OCI-LY1 (cell line): Measurements from ENCODE around the gene ADARB2.

Source experiments
- H2AFZ ChIP-seq: fragments of 200-600 bp; sonication (generic), shearing (Covaris generic); 2 replicates; pipeline ENCODE4 v1.6.0; 2014; ENCODE audit warnings: antibody characterized with exemption, mild to moderate bottlenecking, low read length
- H3F3A ChIP-seq: fragments of 200-600 bp; sonication (generic), shearing (Covaris generic); 2 replicates; pipeline ENCODE4 v1.6.0; 2014; ENCODE audit warnings: mild to moderate bottlenecking, antibody characterized with exemption, low read length, moderate library complexity; ENCODE audit not compliant: insufficient read depth
- H3K27ac ChIP-seq: fragments of 200-600 bp; sonication (generic); 2 replicates; pipeline ENCODE4 v1.5.1; 2014; ENCODE audit warnings: low read length, mixed run types, mild to moderate bottlenecking, low read depth; ENCODE audit not compliant: poor library complexity, severe bottlenecking
- H3K27me3 ChIP-seq: fragments of 200-600 bp; sonication (generic); 2 replicates; pipeline ENCODE4 v1.6.0; 2014; ENCODE audit warnings: antibody characterized with exemption, mild to moderate bottlenecking, low read length, moderate library complexity; ENCODE audit not compliant: insufficient read depth
- H3K36me3 ChIP-seq: fragments of 200-600 bp; sonication (generic); 2 replicates; pipeline ENCODE4 v1.6.1; 2014; ENCODE audit warnings: mild to moderate bottlenecking, antibody characterized with exemption, low read length, moderate library complexity, mixed read lengths; ENCODE audit not compliant: insufficient read depth
- H3K4me1 ChIP-seq: fragments of 200-600 bp; sonication (generic); 2 replicates; pipeline ENCODE4 v1.5.1; 2014; ENCODE audit warnings: mild to moderate bottlenecking, low read length, moderate library complexity; ENCODE audit not compliant: insufficient read depth, severe bottlenecking
- H3K4me2 ChIP-seq: fragments of 200-600 bp; sonication (generic), shearing (Covaris generic); 2 replicates; pipeline ENCODE4 v1.6.1; 2014; ENCODE audit warnings: low read length
- H3K4me3 ChIP-seq: fragments of 200-600 bp; sonication (generic); 2 replicates; pipeline ENCODE4 v1.5.1; 2014; ENCODE audit warnings: low read length, low read depth, mild to moderate bottlenecking, mixed read lengths; ENCODE audit not compliant: poor library complexity, severe bottlenecking
- H3K79me2 ChIP-seq: fragments of 200-600 bp; shearing (Covaris generic); 2 replicates; pipeline ENCODE4 v1.6.1; 2016; ENCODE audit warnings: mixed run types, low read length, mixed read lengths; ENCODE audit not compliant: insufficient read depth
- H3K9ac ChIP-seq: fragments of 200-600 bp; sonication (generic), shearing (Covaris generic); 2 replicates; pipeline ENCODE4 v1.6.1; 2014; ENCODE audit warnings: mild to moderate bottlenecking, low read length, mixed read lengths
- H3K9me2 ChIP-seq: fragments of 200-600 bp; sonication (generic), shearing (Covaris generic); 2 replicates; pipeline ENCODE4 v1.6.1; 2014; ENCODE audit warnings: low read depth, mild to moderate bottlenecking, low read length, mixed read lengths
- H3K9me3 ChIP-seq: fragments of 200-600 bp; shearing (Covaris generic); 2 replicates; pipeline ENCODE4 v1.6.1; 2014; ENCODE audit warnings: low read length, mixed read lengths
- H4K20me1 ChIP-seq: fragments of 200-600 bp; sonication (generic), shearing (Covaris generic); 2 replicates; pipeline ENCODE4 v1.6.0; 2016; ENCODE audit warnings: mild to moderate bottlenecking, low read length; ENCODE audit not compliant: insufficient read depth
- EZH2 ChIP-seq: fragments of 200-600 bp; sonication (generic), shearing (Covaris generic); IDR thresholded peaks from 2 replicates; pipeline ENCODE4 v1.8.0; 2017; ENCODE audit warnings: borderline replicate concordance, mixed run types, mild to moderate bottlenecking, antibody characterized with exemption, low read length, moderate library complexity, mixed read lengths
- TF ChIP-seq, protein P1 (sequence below): fragments of 200-600 bp; sonication (generic), shearing (Covaris generic); IDR thresholded peaks from 2 replicates; pipeline ENCODE4 v1.5.1; 2017; ENCODE audit warnings: mild to moderate bottlenecking, antibody characterized with exemption, low read length, moderate library complexity, mixed read lengths

Gene ADARB2

DNA sequence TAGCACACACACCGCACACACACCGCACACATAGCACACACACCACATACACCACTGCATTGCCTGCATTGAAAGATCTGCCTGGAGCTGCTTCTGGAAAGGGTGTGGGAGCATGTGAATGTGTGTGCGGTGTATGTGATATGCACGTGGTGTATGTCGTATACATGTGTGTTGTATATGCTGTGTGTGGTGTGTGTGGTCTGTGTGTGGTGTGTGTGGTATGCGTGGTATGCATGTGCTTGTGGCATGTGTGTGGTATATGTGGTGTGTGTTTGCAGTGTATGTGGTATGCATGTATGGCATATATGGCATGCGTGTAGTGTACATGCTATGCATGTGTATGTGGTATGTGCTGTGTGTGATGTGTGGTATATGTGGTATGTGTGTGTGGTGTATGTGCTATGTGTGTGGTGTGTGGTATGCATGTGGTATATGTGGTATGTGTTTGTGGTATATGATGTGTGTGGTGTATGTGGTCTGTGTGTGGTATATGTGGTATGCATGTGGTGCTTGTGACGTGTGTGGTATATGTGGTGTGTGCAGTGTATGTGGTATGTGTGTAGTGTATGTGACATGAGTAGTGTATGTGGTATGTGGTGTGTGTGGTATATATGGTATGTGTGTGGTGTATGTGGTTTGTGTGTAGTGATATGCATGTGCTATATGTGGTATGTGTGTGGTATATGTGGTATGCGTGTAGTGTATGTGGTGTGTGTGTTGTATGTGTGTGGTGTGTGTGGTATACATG is 505.0 kb downstream of the ADARB2 start:
- H3K4me3 ChIP-seq: no peak overlapping the region
- TF ChIP-seq, protein P1, sequence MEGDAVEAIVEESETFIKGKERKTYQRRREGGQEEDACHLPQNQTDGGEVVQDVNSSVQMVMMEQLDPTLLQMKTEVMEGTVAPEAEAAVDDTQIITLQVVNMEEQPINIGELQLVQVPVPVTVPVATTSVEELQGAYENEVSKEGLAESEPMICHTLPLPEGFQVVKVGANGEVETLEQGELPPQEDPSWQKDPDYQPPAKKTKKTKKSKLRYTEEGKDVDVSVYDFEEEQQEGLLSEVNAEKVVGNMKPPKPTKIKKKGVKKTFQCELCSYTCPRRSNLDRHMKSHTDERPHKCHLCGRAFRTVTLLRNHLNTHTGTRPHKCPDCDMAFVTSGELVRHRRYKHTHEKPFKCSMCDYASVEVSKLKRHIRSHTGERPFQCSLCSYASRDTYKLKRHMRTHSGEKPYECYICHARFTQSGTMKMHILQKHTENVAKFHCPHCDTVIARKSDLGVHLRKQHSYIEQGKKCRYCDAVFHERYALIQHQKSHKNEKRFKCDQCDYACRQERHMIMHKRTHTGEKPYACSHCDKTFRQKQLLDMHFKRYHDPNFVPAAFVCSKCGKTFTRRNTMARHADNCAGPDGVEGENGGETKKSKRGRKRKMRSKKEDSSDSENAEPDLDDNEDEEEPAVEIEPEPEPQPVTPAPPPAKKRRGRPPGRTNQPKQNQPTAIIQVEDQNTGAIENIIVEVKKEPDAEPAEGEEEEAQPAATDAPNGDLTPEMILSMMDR: no peak
- no peak for TF ChIP-seq EZH2
- no peaks in the 10 kb centered on the region for H3K9me2 ChIP-seq
- H3K9ac ChIP-seq: no peak overlapping the region
- no peaks in the 10 kb centered on the region for H3K27me3 ChIP-seq
- no peaks in the 10 kb centered on the region for H3K9me3 ChIP-seq
- H3K79me2 ChIP-seq: no peaks in the 10 kb centered on the region
- no peak overlapping the region for H3K27ac ChIP-seq
- H4K20me1 ChIP-seq: no peaks in the 10 kb centered on the region
- H3K36me3 ChIP-seq: no peaks in the 10 kb centered on the region
- no peak overlapping the region for H3K4me2 ChIP-seq
- H2AFZ ChIP-seq: no peak overlapping the region
- H3K4me1 ChIP-seq: no peaks in the 10 kb centered on the region
- H3F3A ChIP-seq: no peaks in the 10 kb centered on the region

DNA sequence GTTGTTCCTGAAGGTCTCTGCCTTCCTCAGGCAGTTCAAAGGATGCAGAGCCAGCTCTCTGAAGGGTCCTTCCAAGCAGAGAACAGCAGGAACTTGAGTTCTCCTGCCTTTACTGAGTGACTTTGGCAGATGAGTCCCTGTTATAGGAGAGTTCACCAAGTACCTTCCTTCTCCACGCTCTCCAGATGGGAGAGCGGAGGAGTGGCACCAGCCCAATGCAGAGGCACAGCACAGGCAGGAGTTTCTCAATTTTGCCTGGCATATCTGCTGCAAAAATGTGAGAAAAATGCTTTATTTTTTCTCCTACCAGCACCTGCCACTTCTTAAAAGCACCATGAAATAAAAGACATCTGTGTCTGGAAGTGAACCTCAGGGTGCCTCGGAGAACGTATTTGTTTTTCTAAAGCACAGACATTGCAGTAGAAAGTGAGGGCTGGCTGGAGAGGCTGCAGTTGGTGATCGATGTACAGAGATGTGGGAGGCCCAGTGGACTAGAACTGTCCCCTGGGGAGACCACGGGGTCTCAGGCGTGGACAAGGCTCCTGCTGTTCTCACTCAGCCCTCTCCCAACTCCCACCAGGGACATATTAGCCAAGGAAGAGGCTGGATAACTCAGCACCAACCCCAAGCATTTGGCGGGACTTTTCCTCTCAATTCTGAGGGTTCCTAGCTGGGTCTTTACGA is 506.6 kb downstream of the ADARB2 start:
- H2AFZ ChIP-seq: no peak overlapping the region
- no peaks in the 10 kb centered on the region for H3K36me3 ChIP-seq
- H3K27ac ChIP-seq: no peak overlapping the region
- no peaks in the 10 kb centered on the region for H3K27me3 ChIP-seq
- H3K9ac ChIP-seq: no peak overlapping the region
- TF ChIP-seq, protein P1: no peak
- H3K4me1 ChIP-seq: no peaks in the 10 kb centered on the region
- H4K20me1 ChIP-seq: no peaks in the 10 kb centered on the region
- no peaks in the 10 kb centered on the region for H3K9me3 ChIP-seq
- H3K4me3 ChIP-seq: no peak overlapping the region
- H3K79me2 ChIP-seq: no peaks in the 10 kb centered on the region
- no peaks in the 10 kb centered on the region for H3F3A ChIP-seq
- H3K9me2 ChIP-seq: no peaks in the 10 kb centered on the region
- no peak overlapping the region for H3K4me2 ChIP-seq

DNA sequence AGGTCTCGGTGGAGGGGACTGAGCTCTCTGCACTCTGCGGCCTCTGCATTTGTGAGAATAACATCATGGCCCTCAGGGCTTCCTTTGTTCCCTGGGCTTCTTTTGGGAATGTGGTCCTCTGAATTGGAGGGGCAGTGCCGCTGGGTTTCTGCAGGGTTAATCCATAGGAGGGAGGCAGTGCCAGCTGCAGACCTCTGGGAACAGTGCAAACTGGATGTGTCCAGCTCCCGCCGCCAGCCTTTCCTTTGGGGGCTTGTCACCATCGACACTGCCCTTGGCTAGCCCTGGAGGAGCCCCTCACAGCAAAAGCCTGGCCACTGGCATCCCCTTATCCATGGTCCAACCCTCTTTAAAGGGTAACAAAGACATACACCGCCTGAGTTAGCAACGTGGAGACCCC is 507.2 kb downstream of the ADARB2 start:
- no peak overlapping the region for H3K9ac ChIP-seq
- no peaks in the 10 kb centered on the region for H3K36me3 ChIP-seq
- H3K4me1 ChIP-seq: no peaks in the 10 kb centered on the region
- H3K4me3 ChIP-seq: no peak overlapping the region
- H3K9me2 ChIP-seq: no peaks in the 10 kb centered on the region
- H3F3A ChIP-seq: no peaks in the 10 kb centered on the region
- no peaks in the 10 kb centered on the region for H3K9me3 ChIP-seq
- no peak overlapping the region for H3K27ac ChIP-seq
- H3K27me3 ChIP-seq: no peaks in the 10 kb centered on the region
- H4K20me1 ChIP-seq: no peaks in the 10 kb centered on the region
- no peaks in the 10 kb centered on the region for H3K79me2 ChIP-seq
- H2AFZ ChIP-seq: no peak overlapping the region
- TF ChIP-seq EZH2: no peak
- TF ChIP-seq, protein P1: no peak
- H3K4me2 ChIP-seq: no peak overlapping the region
